ENCODE results near the gene CPXM1. TPM values are rescaled to one million over a fixed set of nuclear protein-coding genes. Genes with fewer than 3 reads are reported as not detected.

CPXM1 gene
- polyA plus RNA-seq, 1 experiment = 9.0 TPM

GRCh38 chr20:2794866-2795447 lies 5.5 kb downstream of the CPXM1 start:
- DNase-seq (ENCODE audit: low read depth, low spot score) = no peak
- H3K9me3 ChIP-seq (ENCODE audit: control insufficient read depth, insufficient read depth, low read length) = no peaks in the 10 kb centered on the region
- ChIA-PET CTCF (no interaction called here), POLR2A (interaction anchor here (0.5 to 0.6 kb wide), 2 partner anchors 15 to 17 kb away, joined by 3 to 5 read pairs; no protein-coding TSS in a partner anchor)
- no peak overlapping the region for H3K4me3 ChIP-seq (ENCODE audit: low read depth, low read length)
- no peak for TF ChIP-seq CTCF (IDR thresholded peaks at IDR 0.05; ENCODE audit: low read depth, low read length)
- peaks cover 23% of the 10 kb centered on the region for H3K27me3 ChIP-seq (ENCODE audit: control insufficient read depth, insufficient read depth, low read length)
- no peak overlapping the region for H3K27ac ChIP-seq (ENCODE audit: low read depth, low read length)

- POLR2A ChIA-PET = interaction anchor here (0.5 to 0.6 kb wide), 2 partner anchors 18 to 91 kb away, joined by 3 read pairs; no protein-coding TSS in a partner anchor
- DNase-seq (ENCODE audit: low read depth, low spot score) = no peak
- H3K27ac ChIP-seq (ENCODE audit: low read depth, low read length) = no peak overlapping the region
- H3K9me3 ChIP-seq (ENCODE audit: control insufficient read depth, insufficient read depth, low read length) = no peaks in the 10 kb centered on the region
- peaks cover 21% of the 10 kb centered on the region for H3K27me3 ChIP-seq (ENCODE audit: control insufficient read depth, insufficient read depth, low read length)
- no peak for TF ChIP-seq CTCF (IDR thresholded peaks at IDR 0.05; ENCODE audit: low read depth, low read length)
- CTCF ChIA-PET = no interaction called here
- H3K4me3 ChIP-seq (ENCODE audit: low read depth, low read length) = no peak overlapping the region
Measured at GRCh38 chr20:2794202-2794748, 6.2 kb downstream of the CPXM1 start.

GRCh38 chr20:2793471-2793870 lies 7.0 kb downstream of the CPXM1 start:
- POLR2A ChIA-PET = no interaction called here
- Histone ChIP-seq H3K27ac (ENCODE audit: low read depth, low read length) (no peak overlapping the region), H3K27me3 (ENCODE audit: control insufficient read depth, insufficient read depth, low read length) (peaks cover 16% of the 10 kb centered on the region), H3K9me3 (ENCODE audit: control insufficient read depth, insufficient read depth, low read length) (no peaks in the 10 kb centered on the region), H3K4me3 (ENCODE audit: low read depth, low read length) (no peak overlapping the region)
- no peak for DNase-seq (ENCODE audit: low read depth, low spot score)
- CTCF ChIA-PET = no interaction called here
- no peak for TF ChIP-seq CTCF (IDR thresholded peaks at IDR 0.05; ENCODE audit: low read depth, low read length)

GRCh38 chr20:2783908-2784566 lies 16.4 kb downstream of the CPXM1 start:
- H3K27ac ChIP-seq (ENCODE audit: low read depth, low read length) = no peak overlapping the region
- H3K27me3 ChIP-seq (ENCODE audit: control insufficient read depth, insufficient read depth, low read length) = peaks cover 10% of the 10 kb centered on the region
- TF ChIP-seq CTCF (IDR thresholded peaks at IDR 0.05; ENCODE audit: low read depth, low read length) = no peak
- no peak overlapping the region for H3K4me3 ChIP-seq (ENCODE audit: low read depth, low read length)
- peaks cover 3% of the 10 kb centered on the region; the same call in 1 of the 2 replicates for H3K9me3 ChIP-seq (ENCODE audit: control insufficient read depth, insufficient read depth, low read length)
- ChIA-PET CTCF (no interaction called here), POLR2A (no interaction called here)
- no peak for DNase-seq (ENCODE audit: low read depth, low spot score)

GRCh38 chr20:2780948-2781347 lies 19.5 kb downstream of the CPXM1 start:
- POLR2A ChIA-PET = no interaction called here
- no peak overlapping the region for H3K4me3 ChIP-seq (ENCODE audit: low read depth, low read length)
- no peak for DNase-seq (ENCODE audit: low read depth, low spot score)
- CTCF ChIA-PET = no interaction called here
- H3K9me3 ChIP-seq (ENCODE audit: control insufficient read depth, insufficient read depth, low read length) = peaks cover 2% of the 10 kb centered on the region
- no peak for TF ChIP-seq CTCF (IDR thresholded peaks at IDR 0.05; ENCODE audit: low read depth, low read length)
- peaks cover 7% of the 10 kb centered on the region for H3K27me3 ChIP-seq (ENCODE audit: control insufficient read depth, insufficient read depth, low read length)
- no peak overlapping the region for H3K27ac ChIP-seq (ENCODE audit: low read depth, low read length)
